Brain microvascular endothelial cell (primary cell): ENCODE measurements around the gene OR4D11.

Experiments used
- DNase-seq: peaks from one replicate; pipeline ENCODE4 v3.0.0-alpha.2; 2020
- H3K27ac ChIP-seq: fragments of 250-450 bp; sonication (Bioruptor Pico); 2 replicates; pipeline ENCODE4 v1.5.1; 2020; ENCODE audit warnings: mild to moderate bottlenecking, moderate library complexity
- H3K27me3 ChIP-seq: fragments of 250-450 bp; sonication (Bioruptor Pico); replicated peaks from 2 replicates; pipeline ENCODE4 v1.5.1; 2020; ENCODE audit warnings: mild to moderate bottlenecking
- H3K36me3 ChIP-seq: fragments of 250-450 bp; sonication (Bioruptor Pico); replicated peaks from 2 replicates; pipeline ENCODE4 v1.5.1; 2020; ENCODE audit warnings: mild to moderate bottlenecking
- H3K4me3 ChIP-seq: 2 replicates; pipeline ENCODE4 v1.5.1; 2011; ENCODE audit warnings: low read depth, mild to moderate bottlenecking, control low read depth, low read length, moderate library complexity
- in situ Hi-C: cut with HindIII; loops from 2 replicates; pipeline ENCODE4 v1.10.0; 2017; ENCODE audit warnings: low sequenced_read_pairs, low pct_ligation_motif_present
- TF ChIP-seq, protein P1 (sequence below): IDR thresholded peaks from 2 replicates; pipeline ENCODE4 v1.5.1; 2011; ENCODE audit warnings: low read depth, mild to moderate bottlenecking, moderate library complexity, low read length, control low read depth, inconsistent platforms; ENCODE audit errors: missing control alignments

The OR4D11 gene

DNA sequence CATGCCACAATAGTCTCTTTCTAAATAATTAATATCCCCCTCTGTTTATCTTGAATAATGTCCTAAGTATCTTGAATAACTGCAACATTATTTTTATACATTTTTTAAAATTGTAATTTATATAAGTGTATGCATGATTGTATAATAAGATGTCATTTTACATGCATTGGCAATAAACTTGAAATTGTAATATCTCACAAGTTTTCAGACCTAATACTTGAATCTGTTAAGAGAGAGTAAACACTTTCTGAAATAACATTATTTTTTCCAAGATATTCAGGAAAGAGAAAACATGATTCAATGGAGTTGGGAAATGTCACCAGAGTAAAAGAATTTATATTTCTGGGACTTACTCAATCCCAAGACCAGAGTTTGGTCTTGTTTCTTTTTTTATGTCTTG is at the start of gene OR4D11:
Gene OR4D11 (plus strand): TSS at position 301 of the 400 bp plus-strand sequence. CDS start 0 bp downstream, at position 301.
- Histone ChIP-seq H3K4me3 (no peak within 1 kb of the TSS), H3K27me3 (no peaks in the 10 kb centered on the region), H3K27ac (no peak within 1 kb of the TSS), H3K36me3 (no peaks in the 10 kb centered on the region)
- in situ Hi-C loops, result no loop called here
- no peak for DNase-seq
- TF ChIP-seq, protein P1, sequence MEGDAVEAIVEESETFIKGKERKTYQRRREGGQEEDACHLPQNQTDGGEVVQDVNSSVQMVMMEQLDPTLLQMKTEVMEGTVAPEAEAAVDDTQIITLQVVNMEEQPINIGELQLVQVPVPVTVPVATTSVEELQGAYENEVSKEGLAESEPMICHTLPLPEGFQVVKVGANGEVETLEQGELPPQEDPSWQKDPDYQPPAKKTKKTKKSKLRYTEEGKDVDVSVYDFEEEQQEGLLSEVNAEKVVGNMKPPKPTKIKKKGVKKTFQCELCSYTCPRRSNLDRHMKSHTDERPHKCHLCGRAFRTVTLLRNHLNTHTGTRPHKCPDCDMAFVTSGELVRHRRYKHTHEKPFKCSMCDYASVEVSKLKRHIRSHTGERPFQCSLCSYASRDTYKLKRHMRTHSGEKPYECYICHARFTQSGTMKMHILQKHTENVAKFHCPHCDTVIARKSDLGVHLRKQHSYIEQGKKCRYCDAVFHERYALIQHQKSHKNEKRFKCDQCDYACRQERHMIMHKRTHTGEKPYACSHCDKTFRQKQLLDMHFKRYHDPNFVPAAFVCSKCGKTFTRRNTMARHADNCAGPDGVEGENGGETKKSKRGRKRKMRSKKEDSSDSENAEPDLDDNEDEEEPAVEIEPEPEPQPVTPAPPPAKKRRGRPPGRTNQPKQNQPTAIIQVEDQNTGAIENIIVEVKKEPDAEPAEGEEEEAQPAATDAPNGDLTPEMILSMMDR, result no peak

DNA sequence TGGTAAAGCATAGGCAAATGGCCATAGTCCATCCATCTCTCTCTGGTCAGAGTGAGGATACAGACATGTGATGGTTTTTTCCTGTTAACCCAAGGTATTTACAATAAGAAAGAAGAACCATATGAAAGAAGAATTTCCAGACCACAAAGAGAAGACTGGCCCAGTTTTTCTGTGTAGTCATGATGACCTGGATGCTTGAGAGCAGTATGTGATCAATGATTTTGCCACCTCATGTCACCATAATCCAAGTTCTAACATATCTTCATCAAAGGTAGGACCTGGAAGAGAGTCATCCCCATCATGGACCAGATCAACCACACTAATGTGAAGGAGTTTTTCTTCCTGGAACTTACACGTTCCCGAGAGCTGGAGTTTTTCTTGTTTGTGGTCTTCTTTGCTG is 46.7 kb upstream of the OR4D11 start, which contains the start of gene OR4D6:
Gene OR4D6 (plus strand): TSS at position 301 of the 400 bp plus-strand sequence. CDS start 0 bp downstream, at position 301.
- Histone ChIP-seq H3K27ac (no peak within 1 kb of the TSS), H3K4me3 (no peak within 1 kb of the TSS), H3K27me3 (no peaks in the 10 kb centered on the region), H3K36me3 (no peaks in the 10 kb centered on the region)
- TF ChIP-seq, protein P1, result no peak
- in situ Hi-C loops, result no loop called here
- no peak for DNase-seq

DNA sequence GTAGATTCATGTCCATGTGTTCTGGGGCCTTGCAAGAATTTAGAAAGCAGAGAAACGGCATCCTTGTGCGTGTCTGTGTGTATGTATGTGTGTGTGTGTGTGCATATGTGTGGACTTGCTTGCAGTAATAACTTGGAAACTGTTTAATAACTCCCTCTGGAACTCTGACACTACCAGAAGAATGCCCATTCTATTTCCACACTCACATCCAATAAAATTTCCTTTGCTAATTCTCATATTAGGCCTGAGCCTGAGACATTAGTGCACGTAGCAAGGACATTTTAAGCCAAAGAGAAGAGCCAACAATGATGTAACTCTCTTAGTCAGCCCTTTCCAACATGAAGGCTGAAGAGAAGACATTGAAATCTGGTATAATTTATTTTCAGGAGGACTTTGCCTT is 43.5 kb upstream of the OR4D11 start:
- TF ChIP-seq, protein P1, result no peak
- no peaks in the 10 kb centered on the region for H3K27me3 ChIP-seq
- no peak for DNase-seq
- in situ Hi-C loops, result no loop called here
- H3K27ac ChIP-seq, result no peak overlapping the region
- H3K36me3 ChIP-seq, result no peaks in the 10 kb centered on the region
- H3K4me3 ChIP-seq, result no peak overlapping the region

DNA sequence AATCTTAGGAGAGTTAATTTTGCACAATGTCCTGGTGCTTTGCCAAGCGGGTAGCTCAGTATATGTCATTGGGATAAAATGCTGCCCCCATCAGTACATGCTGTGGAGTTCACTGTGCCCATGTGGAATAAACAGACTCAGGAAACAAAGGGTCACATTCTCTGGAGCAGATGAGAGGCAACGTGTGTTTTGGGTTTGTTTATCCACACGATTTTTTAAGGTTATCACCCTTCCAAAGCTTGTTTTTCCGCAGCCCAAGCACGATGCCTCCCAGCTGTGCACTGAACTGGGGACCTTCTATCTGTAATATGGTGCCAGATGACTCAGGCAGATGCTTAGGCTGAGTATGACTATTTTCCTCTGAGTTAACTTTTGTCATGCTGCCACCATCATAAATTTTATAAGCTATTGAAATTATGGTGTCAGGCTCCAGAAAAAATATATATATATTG is 40.2 kb upstream of the OR4D11 start:
- DNase-seq, result no peak
- Histone ChIP-seq H3K27ac (no peak overlapping the region), H3K36me3 (no peaks in the 10 kb centered on the region), H3K27me3 (no peaks in the 10 kb centered on the region), H3K4me3 (no peak overlapping the region)
- TF ChIP-seq, protein P1, result peak; percentile 4
- in situ Hi-C loops, result no loop called here

DNA sequence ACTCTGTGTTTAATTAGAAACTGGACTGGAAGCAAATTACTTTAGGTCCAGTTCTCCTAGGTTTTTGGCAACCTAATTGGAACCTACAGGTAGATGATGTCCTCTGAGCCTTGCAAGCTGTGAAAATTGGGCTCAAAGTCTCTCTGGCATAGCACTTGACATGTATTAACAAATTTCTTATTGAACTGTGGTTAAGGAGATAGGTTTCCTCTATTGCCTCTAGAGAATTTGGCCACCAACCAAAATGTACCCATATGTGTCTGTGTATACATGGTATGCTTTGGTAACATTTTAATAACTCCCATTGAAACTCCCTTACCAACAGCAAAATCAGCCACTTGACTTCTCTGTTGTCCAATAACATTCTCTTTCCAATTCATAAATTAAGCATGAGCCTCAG is 30.4 kb upstream of the OR4D11 start, which contains the start of gene OR4D10:
Gene OR4D10 (plus strand): TSS at position 301 of the 400 bp plus-strand sequence. CDS start 4,115 bp downstream, outside the sequence.
- DNase-seq, result no peak
- Histone ChIP-seq H3K4me3 (no peak within 1 kb of the TSS), H3K27ac (no peak within 1 kb of the TSS), H3K27me3 (no peaks in the 10 kb centered on the region), H3K36me3 (no peaks in the 10 kb centered on the region)
- TF ChIP-seq, protein P1, result no peak
- in situ Hi-C loops, result no loop called here

DNA sequence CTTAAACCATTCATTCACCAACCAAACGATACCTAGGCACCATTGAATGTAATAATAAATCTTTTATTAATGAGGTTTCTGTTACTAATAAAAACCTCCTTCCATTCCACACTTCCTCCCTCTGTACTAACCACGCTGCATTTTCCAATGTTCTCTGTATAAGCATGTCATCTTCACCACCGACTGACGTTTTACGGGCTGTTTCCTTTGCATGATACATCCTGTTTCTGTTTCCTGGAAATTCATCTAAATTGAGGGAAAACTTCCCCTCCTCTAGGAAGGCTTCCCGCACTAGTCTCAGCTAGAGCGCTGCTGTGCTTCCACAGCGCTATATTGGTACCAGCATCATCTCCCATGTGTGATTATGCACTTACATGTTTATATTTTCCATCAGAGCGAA is 28.2 kb upstream of the OR4D11 start:
- H3K27ac ChIP-seq, result no peak overlapping the region
- in situ Hi-C loops, result no loop called here
- DNase-seq, result no peak
- TF ChIP-seq, protein P1, result no peak
- H3K27me3 ChIP-seq, result no peaks in the 10 kb centered on the region
- H3K36me3 ChIP-seq, result no peaks in the 10 kb centered on the region
- no peak overlapping the region for H3K4me3 ChIP-seq
